AG09309 (cell line): ENCODE measurements around the gene C9orf57.
"Not testable (repeated sequence)": the region's sequence is repeated elsewhere in the genome, so short reads cannot be mapped to it uniquely, and the experiment has no call there.

ENCODE experiments used
- DNase-seq: peaks from one replicate; pipeline ENCODE4 v3.0.0-alpha.2; 2010; ENCODE audit warnings: low read depth
- H3K4me3 ChIP-seq: 2 replicates; pipeline ENCODE4 v1.5.1; 2011; ENCODE audit warnings: mild to moderate bottlenecking, low read depth, low read length, moderate library complexity; ENCODE audit not compliant: control insufficient read depth
- CTCF ChIP-seq: IDR thresholded peaks from 2 replicates; pipeline ENCODE4 v1.5.1; 2011; ENCODE audit warnings: mild to moderate bottlenecking, low read depth, low read length, inconsistent platforms; ENCODE audit not compliant: insufficient read depth, control insufficient read depth; ENCODE audit errors: missing control alignments

The C9orf57 gene

GRCh38 chr9:72060513-72060912 lies at the start of gene C9orf57:
Gene C9orf57 (minus strand): TSS chr9:72060613. CDS start chr9:72059331, 1,282 bp downstream.
- DNase-seq, result no peak
- H3K4me3 ChIP-seq, result no peak within 1 kb of the TSS
- no peak for TF ChIP-seq CTCF

- TF ChIP-seq CTCF, result no peak
- no peak overlapping the region for H3K4me3 ChIP-seq
- no peak for DNase-seq
Observed at GRCh38 chr9:72102520-72102919, 42.1 kb upstream of the C9orf57 start.

GRCh38 chr9:72095520-72095919 lies 35.1 kb upstream of the C9orf57 start:
- H3K4me3 ChIP-seq, DNase-seq: not testable (repeated sequence)

GRCh38 chr9:72092820-72093219 lies 32.4 kb upstream of the C9orf57 start:
- DNase-seq, result no peak
- no peak for TF ChIP-seq CTCF
- no peak overlapping the region for H3K4me3 ChIP-seq

GRCh38 chr9:72089451-72090130 lies 29.2 kb upstream of the C9orf57 start:
- no peak overlapping the region for H3K4me3 ChIP-seq
- DNase-seq, result no peak
- no peak for TF ChIP-seq CTCF

- no peak for TF ChIP-seq CTCF
- DNase-seq, result no peak
- no peak overlapping the region for H3K4me3 ChIP-seq
Observed at GRCh38 chr9:72082536-72082935, 22.1 kb upstream of the C9orf57 start.

GRCh38 chr9:72074666-72075065 lies 14.3 kb upstream of the C9orf57 start:
- DNase-seq, H3K4me3 ChIP-seq: not testable (repeated sequence)

- H3K4me3 ChIP-seq, result no peak overlapping the region
- TF ChIP-seq CTCF, result no peak
- DNase-seq, result no peak
Observed at GRCh38 chr9:72065076-72065475, 4.7 kb upstream of the C9orf57 start.
